Panc1 (cell line): Measurements from ENCODE around the gene LRRC3. TPM values are rescaled to one million over a fixed set of nuclear protein-coding genes. Genes with fewer than 3 reads are reported as not detected.

Experiments used
- ATAC-seq: fragments of 200-7000 bp; cut with Tn5 transposase; 2 replicates; pipeline ENCODE4 v1.9.1; 2020; ENCODE audit warnings: mild to moderate bottlenecking, moderate library complexity
- BruUV-seq: library from RNA; stranded (reverse); fragments of 400-500 nt; replicated peaks from 2 replicates; lab custom pipeline; 2021; lab: Mats Ljungman, UMichigan
- CTCF ChIA-PET: fragments of 300-600 bp; sonication (Branson Sonifier 250); formaldehyde crosslinking; loops from one replicate; lab custom pipeline; 2022; ENCODE audit warnings: antibody characterized with exemption; lab: Charles Lee
- POLR2A ChIA-PET: fragments of 300-600 bp; sonication (Branson Sonifier 250); formaldehyde crosslinking; loops from one replicate; lab custom pipeline; 2022; ENCODE audit warnings: antibody characterized with exemption; lab: Charles Lee
- DNase-seq: peaks from one replicate; pipeline ENCODE4 v3.0.0-alpha.2; 2010; ENCODE audit warnings: low read depth, low spot score
- H3K27ac ChIP-seq: 2 replicates; pipeline ENCODE4 v1.5.1; 2011; ENCODE audit warnings: mild to moderate bottlenecking, low read length, inconsistent platforms
- H3K27me3 ChIP-seq: fragments of 200-500 bp; sonication (Bioruptor generic); 2 replicates; pipeline ENCODE4 v1.6.0; 2014; ENCODE audit warnings: low read length, inconsistent platforms; ENCODE audit not compliant: control insufficient read depth, insufficient read depth
- H3K36me3 ChIP-seq: fragments of 200-500 bp; sonication (Bioruptor generic); 2 replicates; pipeline ENCODE4 v1.5.1; 2014; ENCODE audit warnings: inconsistent platforms, mild to moderate bottlenecking, low read length, moderate library complexity; ENCODE audit not compliant: control insufficient read depth, insufficient read depth
- H3K4me1 ChIP-seq: 2 replicates; pipeline ENCODE4 v1.5.1; 2011; ENCODE audit warnings: inconsistent platforms, mild to moderate bottlenecking, low read length, moderate library complexity; ENCODE audit not compliant: control insufficient read depth, insufficient read depth
- H3K4me3 ChIP-seq, 2 experiments: 2 replicates each; pipeline ENCODE4 v1.5.1; 2011 to 2012; ENCODE audit warnings: low read depth in 2 of 2, low read length in 2 of 2, mild to moderate bottlenecking in 2 of 2, inconsistent platforms in 1 of 2, moderate library complexity in 1 of 2
- H3K9me3 ChIP-seq: fragments of 200-500 bp; sonication (Bioruptor generic); 2 replicates; pipeline ENCODE4 v1.5.1; 2014; ENCODE audit warnings: low read depth, mild to moderate bottlenecking, inconsistent platforms, low read length, moderate library complexity; ENCODE audit not compliant: control insufficient read depth, insufficient read depth
- POLR2AphosphoS5 ChIP-seq: IDR thresholded peaks from 2 replicates; pipeline ENCODE4 v1.6.1; 2012; ENCODE audit warnings: mild to moderate bottlenecking, low read depth, low read length, moderate library complexity
- SIN3A ChIP-seq: IDR thresholded peaks from 2 replicates; pipeline ENCODE4 v1.6.1; 2012; ENCODE audit warnings: low read depth, mild to moderate bottlenecking, low read length, moderate library complexity, borderline replicate concordance; ENCODE audit not compliant: insufficient read depth
- TCF7L2 ChIP-seq: IDR thresholded peaks from 2 replicates; pipeline ENCODE4 v1.6.1; 2011; ENCODE audit warnings: mild to moderate bottlenecking, low read depth, low read length, inconsistent platforms
- in situ Hi-C: cut with HindIII; loops from 2 replicates; pipeline ENCODE4 v1.10.0; 2016; ENCODE audit warnings: low sequenced_read_pairs, low pct_unique_long_range_greater_than_20kb
- intact Hi-C: fragments of 100-400 bp; cut with micrococcal nuclease; formaldehyde crosslinking; loops from one replicate; pipeline ENCODE4 v1.10.0; 2022; ENCODE audit not compliant: unreplicated experiment
- total RNA-seq: library from RNA; stranded (reverse); gene quantifications from one replicate; pipeline ENCODE4 v1.2.1, GENCODE V29; 2021; ENCODE audit not compliant: unreplicated experiment
- TF ChIP-seq, protein P1 (sequence below), 2 experiments: IDR thresholded peaks; 2 replicates each; pipeline ENCODE4 v1.6.1; 2011 to 2012; ENCODE audit warnings: low read depth in 2 of 2, control low read depth in 1 of 2, low read length in 1 of 2, mild to moderate bottlenecking in 1 of 2, moderate library complexity in 1 of 2; ENCODE audit not compliant: insufficient read depth in 1 of 2
- TF ChIP-seq, protein P2 (sequence below): fragments of 450-650 bp; IDR thresholded peaks from 2 replicates; pipeline ENCODE4 v1.5.1; 2017; ENCODE audit warnings: mild to moderate bottlenecking

LRRC3 gene
- total RNA-seq, 1 experiment from 2014 or later = 3.3 TPM

DNA sequence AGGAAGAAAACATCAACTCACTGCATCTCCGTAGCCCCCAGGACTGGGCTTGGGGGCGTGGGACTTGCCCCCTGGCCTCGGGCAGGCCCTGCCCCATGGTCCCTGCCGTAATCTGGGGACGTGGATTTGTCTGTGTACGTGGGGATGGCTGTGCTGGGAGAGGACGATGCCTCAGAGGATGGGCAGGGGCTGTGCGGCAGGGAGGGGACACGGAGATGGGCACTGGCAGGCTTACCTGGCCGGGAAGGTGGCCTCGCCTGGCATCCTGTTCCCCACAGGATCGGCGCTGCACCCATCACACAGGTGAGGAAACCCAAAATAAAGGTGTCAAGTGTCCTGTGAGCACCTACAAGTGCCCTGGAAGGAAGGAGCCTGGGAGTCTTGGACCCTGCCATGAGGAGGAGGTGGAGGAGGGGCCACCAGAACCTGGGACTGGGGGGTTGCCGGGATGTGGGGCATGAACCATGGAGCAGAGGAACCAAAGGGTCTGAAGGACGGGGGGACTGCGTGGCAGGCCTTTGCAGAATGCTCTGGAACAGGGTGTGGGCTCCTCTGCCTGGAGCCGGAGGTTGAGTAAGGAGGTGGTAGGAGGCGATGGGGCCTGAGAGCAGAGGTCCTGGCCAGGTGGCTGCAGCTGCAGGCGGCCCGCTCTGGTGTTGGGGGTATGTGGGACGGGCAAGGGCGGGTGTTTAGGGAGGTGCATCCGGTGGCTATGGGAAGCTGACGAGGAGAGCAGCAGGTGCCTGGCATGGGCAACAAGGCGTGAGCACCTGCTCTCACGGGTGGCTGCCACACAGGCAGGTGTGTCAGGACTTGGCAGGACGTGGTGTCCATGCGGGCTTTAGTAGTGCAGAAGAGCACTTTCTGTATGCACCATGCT is 27.8 kb upstream of the LRRC3 start:
- ATAC-seq = no peak
- intact Hi-C loops = no loop called here

DNA sequence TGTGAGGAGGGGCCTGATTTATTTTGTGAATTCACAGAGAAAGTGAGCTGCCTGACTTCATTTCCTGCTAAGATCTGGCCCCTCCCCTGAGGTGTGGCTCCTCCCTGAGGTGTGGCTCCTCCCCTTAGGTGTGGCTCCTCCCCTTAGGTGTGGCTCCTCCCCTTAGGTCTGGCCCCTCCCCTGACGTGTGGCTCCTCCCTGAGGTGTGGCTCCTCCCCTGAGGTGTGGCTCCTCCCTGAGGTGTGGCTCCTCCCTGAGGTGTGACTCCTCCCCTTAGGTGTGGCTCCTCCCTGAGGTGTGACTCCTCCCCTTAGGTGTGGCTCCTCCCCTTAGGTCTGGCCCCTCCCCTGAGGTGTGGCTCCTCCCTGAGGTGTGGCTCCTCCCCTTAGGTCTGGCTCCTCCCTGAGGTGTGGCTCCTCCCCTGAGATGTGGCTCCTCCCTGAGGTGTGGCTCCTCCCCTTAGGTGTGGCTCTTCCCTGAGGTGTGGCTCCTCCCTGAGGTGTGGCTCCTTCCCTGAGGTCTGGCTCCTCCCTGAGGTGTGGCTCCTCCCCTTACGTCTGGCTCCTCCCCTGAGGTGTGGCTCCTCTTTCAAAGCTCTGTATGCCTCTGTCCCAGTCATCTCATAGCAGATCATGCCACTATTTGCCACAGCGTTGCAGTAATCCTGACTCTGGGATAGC is 26.9 kb upstream of the LRRC3 start:
- H3K36me3 ChIP-seq = no peaks in the 10 kb centered on the region; the same call in 1 of the 2 replicates
- no peak overlapping the region for H3K27ac ChIP-seq
- CTCF ChIA-PET = no interaction called here
- H3K4me3 ChIP-seq = no peak overlapping the region
- no peak for TF ChIP-seq TCF7L2
- TF ChIP-seq, protein P1, sequence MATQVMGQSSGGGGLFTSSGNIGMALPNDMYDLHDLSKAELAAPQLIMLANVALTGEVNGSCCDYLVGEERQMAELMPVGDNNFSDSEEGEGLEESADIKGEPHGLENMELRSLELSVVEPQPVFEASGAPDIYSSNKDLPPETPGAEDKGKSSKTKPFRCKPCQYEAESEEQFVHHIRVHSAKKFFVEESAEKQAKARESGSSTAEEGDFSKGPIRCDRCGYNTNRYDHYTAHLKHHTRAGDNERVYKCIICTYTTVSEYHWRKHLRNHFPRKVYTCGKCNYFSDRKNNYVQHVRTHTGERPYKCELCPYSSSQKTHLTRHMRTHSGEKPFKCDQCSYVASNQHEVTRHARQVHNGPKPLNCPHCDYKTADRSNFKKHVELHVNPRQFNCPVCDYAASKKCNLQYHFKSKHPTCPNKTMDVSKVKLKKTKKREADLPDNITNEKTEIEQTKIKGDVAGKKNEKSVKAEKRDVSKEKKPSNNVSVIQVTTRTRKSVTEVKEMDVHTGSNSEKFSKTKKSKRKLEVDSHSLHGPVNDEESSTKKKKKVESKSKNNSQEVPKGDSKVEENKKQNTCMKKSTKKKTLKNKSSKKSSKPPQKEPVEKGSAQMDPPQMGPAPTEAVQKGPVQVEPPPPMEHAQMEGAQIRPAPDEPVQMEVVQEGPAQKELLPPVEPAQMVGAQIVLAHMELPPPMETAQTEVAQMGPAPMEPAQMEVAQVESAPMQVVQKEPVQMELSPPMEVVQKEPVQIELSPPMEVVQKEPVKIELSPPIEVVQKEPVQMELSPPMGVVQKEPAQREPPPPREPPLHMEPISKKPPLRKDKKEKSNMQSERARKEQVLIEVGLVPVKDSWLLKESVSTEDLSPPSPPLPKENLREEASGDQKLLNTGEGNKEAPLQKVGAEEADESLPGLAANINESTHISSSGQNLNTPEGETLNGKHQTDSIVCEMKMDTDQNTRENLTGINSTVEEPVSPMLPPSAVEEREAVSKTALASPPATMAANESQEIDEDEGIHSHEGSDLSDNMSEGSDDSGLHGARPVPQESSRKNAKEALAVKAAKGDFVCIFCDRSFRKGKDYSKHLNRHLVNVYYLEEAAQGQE (IDR thresholded peaks at IDR 0.05; ENCODE audit: insufficient read depth in 1 of 2, low read depth in 2 of 2, low read length in 1 of 2) = no peak
- intact Hi-C loops (no loop called here), in situ Hi-C loops (no loop called here)
- H3K4me1 ChIP-seq = no peaks in the 10 kb centered on the region
- H3K27me3 ChIP-seq = no peaks in the 10 kb centered on the region
- DNase-seq (no peak), ATAC-seq (peak; percentile 51; the same call in 1 of the 2 replicates)
- no TSS peak for BruUV-seq
- H3K9me3 ChIP-seq = no peaks in the 10 kb centered on the region; the same call in 1 of the 2 replicates
- POLR2A ChIA-PET = no interaction called here

More for the DNA sequence above, 27.8 kb upstream of the LRRC3 start:
- H3K27me3 ChIP-seq = no peaks in the 10 kb centered on the region
- no peak overlapping the region for H3K4me3 ChIP-seq
- POLR2A ChIA-PET = no interaction called here
- H3K9me3 ChIP-seq = no peaks in the 10 kb centered on the region; the same call in 1 of the 2 replicates
- BruUV-seq = no TSS peak
- CTCF ChIA-PET = no interaction called here
- no peaks in the 10 kb centered on the region for H3K4me1 ChIP-seq
- no peak for TF ChIP-seq SIN3A
- TF ChIP-seq, protein P1 (IDR thresholded peaks at IDR 0.05; ENCODE audit: insufficient read depth in 1 of 2, low read depth in 2 of 2, low read length in 1 of 2) = no peak
- no peak for TF ChIP-seq TCF7L2
- TF ChIP-seq, protein P2, sequence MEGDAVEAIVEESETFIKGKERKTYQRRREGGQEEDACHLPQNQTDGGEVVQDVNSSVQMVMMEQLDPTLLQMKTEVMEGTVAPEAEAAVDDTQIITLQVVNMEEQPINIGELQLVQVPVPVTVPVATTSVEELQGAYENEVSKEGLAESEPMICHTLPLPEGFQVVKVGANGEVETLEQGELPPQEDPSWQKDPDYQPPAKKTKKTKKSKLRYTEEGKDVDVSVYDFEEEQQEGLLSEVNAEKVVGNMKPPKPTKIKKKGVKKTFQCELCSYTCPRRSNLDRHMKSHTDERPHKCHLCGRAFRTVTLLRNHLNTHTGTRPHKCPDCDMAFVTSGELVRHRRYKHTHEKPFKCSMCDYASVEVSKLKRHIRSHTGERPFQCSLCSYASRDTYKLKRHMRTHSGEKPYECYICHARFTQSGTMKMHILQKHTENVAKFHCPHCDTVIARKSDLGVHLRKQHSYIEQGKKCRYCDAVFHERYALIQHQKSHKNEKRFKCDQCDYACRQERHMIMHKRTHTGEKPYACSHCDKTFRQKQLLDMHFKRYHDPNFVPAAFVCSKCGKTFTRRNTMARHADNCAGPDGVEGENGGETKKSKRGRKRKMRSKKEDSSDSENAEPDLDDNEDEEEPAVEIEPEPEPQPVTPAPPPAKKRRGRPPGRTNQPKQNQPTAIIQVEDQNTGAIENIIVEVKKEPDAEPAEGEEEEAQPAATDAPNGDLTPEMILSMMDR = no peak
- TF ChIP-seq POLR2AphosphoS5 = no peak
- in situ Hi-C loops = no loop called here
- H3K27ac ChIP-seq = no peak overlapping the region
- no peak for DNase-seq
- no peaks in the 10 kb centered on the region; the same call in 1 of the 2 replicates for H3K36me3 ChIP-seq
